IPS DF 6.9 (cell line): ENCODE results near the gene SLC39A11.

Experiments
- DNase-seq: peaks from one replicate; pipeline ENCODE4 v3.0.0-alpha.2; 2013; ENCODE audit warnings: low read depth, low spot score
- H3K27ac ChIP-seq: one replicate; pipeline ENCODE4 v1.5.1; 2013; ENCODE audit warnings: low read length, control low read depth
- H3K27me3 ChIP-seq: 2 replicates; pipeline ENCODE4 v1.6.1; 2013; ENCODE audit warnings: mild to moderate bottlenecking, low read length; ENCODE audit not compliant: control insufficient read depth, insufficient read depth
- H3K36me3 ChIP-seq: 2 replicates; pipeline ENCODE4 v1.6.1; 2013; ENCODE audit warnings: low read length; ENCODE audit not compliant: control insufficient read depth, insufficient read depth
- H3K4me1 ChIP-seq: 2 replicates; pipeline ENCODE4 v1.6.1; 2013; ENCODE audit warnings: low read length; ENCODE audit not compliant: control insufficient read depth, insufficient read depth
- H3K4me3 ChIP-seq: 2 replicates; pipeline ENCODE4 v1.5.1; 2013; ENCODE audit warnings: mild to moderate bottlenecking, low read length
- H3K9me3 ChIP-seq: 2 replicates; pipeline ENCODE4 v1.6.1; 2013; ENCODE audit warnings: low read length, inconsistent platforms; ENCODE audit not compliant: control insufficient read depth, insufficient read depth
- WGBS: extraction: QIAGEN DNeasy Blood & Tissue Kit; methylation state at CpG from one replicate; pipeline ENCODE4 v1.1.7; 2013; ENCODE audit warnings: mixed read lengths, missing lambda C conversion rate; ENCODE audit not compliant: insufficient read length, insufficient coverage; 5-methylcytosine and 5-hydroxymethylcytosine counted together

The SLC39A11 gene

GRCh38 chr17:72617557-72617956 lies 474.9 kb downstream of the SLC39A11 start:
- no peak for DNase-seq
- Histone ChIP-seq H3K36me3 (no peaks in the 10 kb centered on the region), H3K4me3 (no peak overlapping the region), H3K9me3 (no peaks in the 10 kb centered on the region), H3K27ac (no peak overlapping the region), H3K4me1 (peaks cover 1% of the 10 kb centered on the region; the same call in 1 of the 2 replicates), H3K27me3 (no peaks in the 10 kb centered on the region; the same call in 1 of the 2 replicates)
- no CpG with 5 or more reads among the region's 6 CpGs for WGBS

- Histone ChIP-seq H3K36me3 (no peaks in the 10 kb centered on the region), H3K4me1 (peaks cover 1% of the 10 kb centered on the region; the same call in 1 of the 2 replicates), H3K27ac (no peak overlapping the region), H3K4me3 (no peak overlapping the region), H3K9me3 (no peaks in the 10 kb centered on the region), H3K27me3 (no peaks in the 10 kb centered on the region; the same call in 1 of the 2 replicates)
- no peak for DNase-seq
- WGBS: no CpG with 5 or more reads among the region's 4 CpGs
Measured at GRCh38 chr17:72616447-72616846, 476.0 kb downstream of the SLC39A11 start.

GRCh38 chr17:72615627-72615991 lies 476.9 kb downstream of the SLC39A11 start:
- no peaks in the 10 kb centered on the region; the same call in 1 of the 2 replicates for H3K27me3 ChIP-seq
- no peaks in the 10 kb centered on the region for H3K36me3 ChIP-seq
- H3K9me3 ChIP-seq: no peaks in the 10 kb centered on the region
- H3K4me3 ChIP-seq: no peak overlapping the region
- DNase-seq: no peak
- H3K27ac ChIP-seq: no peak overlapping the region
- peaks cover 1% of the 10 kb centered on the region; the same call in 1 of the 2 replicates for H3K4me1 ChIP-seq
- WGBS: no CpG with 5 or more reads among the region's 6 CpGs

- no peak for DNase-seq
- Histone ChIP-seq H3K36me3 (no peaks in the 10 kb centered on the region), H3K4me1 (peaks cover 1% of the 10 kb centered on the region; the same call in 1 of the 2 replicates), H3K4me3 (peak overlapping the region; percentile 6; the same call in 1 of the 2 replicates), H3K9me3 (no peaks in the 10 kb centered on the region), H3K27me3 (no peaks in the 10 kb centered on the region; the same call in 1 of the 2 replicates), H3K27ac (no peak overlapping the region)
- WGBS: no CpG with 5 or more reads among the region's 20 CpGs
Measured at GRCh38 chr17:72614871-72615626, 477.4 kb downstream of the SLC39A11 start.

- H3K9me3 ChIP-seq: no peaks in the 10 kb centered on the region
- no peak overlapping the region for H3K4me3 ChIP-seq
- no CpG with 5 or more reads among the region's 4 CpGs for WGBS
- no peak for DNase-seq
- H3K27ac ChIP-seq: no peak overlapping the region
- H3K36me3 ChIP-seq: no peaks in the 10 kb centered on the region
- H3K27me3 ChIP-seq: no peaks in the 10 kb centered on the region; the same call in 1 of the 2 replicates
- H3K4me1 ChIP-seq: peaks cover 1% of the 10 kb centered on the region; the same call in 1 of the 2 replicates
Measured at GRCh38 chr17:72614476-72614870, 478.0 kb downstream of the SLC39A11 start.

GRCh38 chr17:72613806-72614292 lies 478.6 kb downstream of the SLC39A11 start:
- H3K27me3 ChIP-seq: no peaks in the 10 kb centered on the region; the same call in 1 of the 2 replicates
- H3K4me1 ChIP-seq: peaks cover 1% of the 10 kb centered on the region; the same call in 1 of the 2 replicates
- no peak overlapping the region for H3K27ac ChIP-seq
- WGBS: 100% methylated on average over 1 of the region's 3 CpGs
- no peak for DNase-seq
- no peaks in the 10 kb centered on the region for H3K36me3 ChIP-seq
- no peaks in the 10 kb centered on the region for H3K9me3 ChIP-seq
- H3K4me3 ChIP-seq: no peak overlapping the region

- no peaks in the 10 kb centered on the region for H3K36me3 ChIP-seq
- H3K27me3 ChIP-seq: no peaks in the 10 kb centered on the region; the same call in 1 of the 2 replicates
- no peaks in the 10 kb centered on the region for H3K9me3 ChIP-seq
- peaks cover 1% of the 10 kb centered on the region; the same call in 1 of the 2 replicates for H3K4me1 ChIP-seq
- no peak overlapping the region for H3K4me3 ChIP-seq
- H3K27ac ChIP-seq: no peak overlapping the region
- DNase-seq: no peak
- no CpG with 5 or more reads among the region's 7 CpGs for WGBS
Measured at GRCh38 chr17:72613396-72613795, 479.1 kb downstream of the SLC39A11 start.

GRCh38 chr17:72611172-72611571 lies 481.3 kb downstream of the SLC39A11 start:
- H3K9me3 ChIP-seq: no peaks in the 10 kb centered on the region
- no CpG with 5 or more reads among the region's 9 CpGs for WGBS
- H3K27ac ChIP-seq: no peak overlapping the region
- no peak for DNase-seq
- H3K36me3 ChIP-seq: no peaks in the 10 kb centered on the region
- H3K27me3 ChIP-seq: no peaks in the 10 kb centered on the region; the same call in 1 of the 2 replicates
- H3K4me1 ChIP-seq: no peaks in the 10 kb centered on the region
- H3K4me3 ChIP-seq: no peak overlapping the region

- DNase-seq: no peak
- H3K27ac ChIP-seq: no peak overlapping the region
Measured at GRCh38 chr17:72609501-72609900, 483.0 kb downstream of the SLC39A11 start.

GRCh38 chr17:72608436-72608835 lies 484.1 kb downstream of the SLC39A11 start:
- no CpG with 5 or more reads among the region's 2 CpGs for WGBS
- no peak for DNase-seq
- Histone ChIP-seq H3K4me1 (no peaks in the 10 kb centered on the region), H3K4me3 (no peak overlapping the region), H3K27ac (no peak overlapping the region), H3K9me3 (no peaks in the 10 kb centered on the region), H3K36me3 (no peaks in the 10 kb centered on the region), H3K27me3 (no peaks in the 10 kb centered on the region)

More at GRCh38 chr17:72609501-72609900, 483.0 kb downstream of the SLC39A11 start:
- Histone ChIP-seq H3K4me1 (no peaks in the 10 kb centered on the region), H3K9me3 (no peaks in the 10 kb centered on the region), H3K27me3 (no peaks in the 10 kb centered on the region), H3K36me3 (no peaks in the 10 kb centered on the region), H3K4me3 (no peak overlapping the region)
- no CpG with 5 or more reads among the region's 2 CpGs for WGBS
